H7 (cell line): ENCODE results near the gene ACOXL. TPM values are rescaled to one million over a fixed set of nuclear protein-coding genes. Genes with fewer than 3 reads are reported as not detected.
A peak's percentile ranks its signal among the peaks of the same experiment; 100 is the strongest.
"Not testable (repeated sequence)": the region's sequence is repeated elsewhere in the genome, so short reads cannot be mapped to it uniquely, and the experiment has no call there.

Source experiments
- DNase-seq: peaks from one replicate; pipeline ENCODE4 v3.0.0; 2012
- H3K27me3 ChIP-seq: 2 replicates; pipeline ENCODE4 v1.6.0; 2011; ENCODE audit warnings: mild to moderate bottlenecking, low read length; ENCODE audit not compliant: control insufficient read depth, insufficient read depth
- H3K36me3 ChIP-seq: replicated peaks from 2 replicates; pipeline ENCODE4 v1.5.1; 2011; ENCODE audit warnings: low read length; ENCODE audit not compliant: control insufficient read depth, insufficient read depth
- H3K4me3 ChIP-seq: 2 replicates; pipeline ENCODE4 v1.5.1; 2011; ENCODE audit warnings: low read depth, mild to moderate bottlenecking, control low read depth, low read length, moderate library complexity; ENCODE audit not compliant: insufficient read depth
- total RNA-seq: library from RNA; depleted of rRNA; stranded (reverse); fragments of >200 nt; shearing (Covaris generic); gene quantifications from 2 replicates; pipeline ENCODE4 v1.2.3, GENCODE V29; 2014; rRNA removed

ACOXL gene
- total RNA-seq = 2.7 and 6.0 TPM in 2 replicates

DNA sequence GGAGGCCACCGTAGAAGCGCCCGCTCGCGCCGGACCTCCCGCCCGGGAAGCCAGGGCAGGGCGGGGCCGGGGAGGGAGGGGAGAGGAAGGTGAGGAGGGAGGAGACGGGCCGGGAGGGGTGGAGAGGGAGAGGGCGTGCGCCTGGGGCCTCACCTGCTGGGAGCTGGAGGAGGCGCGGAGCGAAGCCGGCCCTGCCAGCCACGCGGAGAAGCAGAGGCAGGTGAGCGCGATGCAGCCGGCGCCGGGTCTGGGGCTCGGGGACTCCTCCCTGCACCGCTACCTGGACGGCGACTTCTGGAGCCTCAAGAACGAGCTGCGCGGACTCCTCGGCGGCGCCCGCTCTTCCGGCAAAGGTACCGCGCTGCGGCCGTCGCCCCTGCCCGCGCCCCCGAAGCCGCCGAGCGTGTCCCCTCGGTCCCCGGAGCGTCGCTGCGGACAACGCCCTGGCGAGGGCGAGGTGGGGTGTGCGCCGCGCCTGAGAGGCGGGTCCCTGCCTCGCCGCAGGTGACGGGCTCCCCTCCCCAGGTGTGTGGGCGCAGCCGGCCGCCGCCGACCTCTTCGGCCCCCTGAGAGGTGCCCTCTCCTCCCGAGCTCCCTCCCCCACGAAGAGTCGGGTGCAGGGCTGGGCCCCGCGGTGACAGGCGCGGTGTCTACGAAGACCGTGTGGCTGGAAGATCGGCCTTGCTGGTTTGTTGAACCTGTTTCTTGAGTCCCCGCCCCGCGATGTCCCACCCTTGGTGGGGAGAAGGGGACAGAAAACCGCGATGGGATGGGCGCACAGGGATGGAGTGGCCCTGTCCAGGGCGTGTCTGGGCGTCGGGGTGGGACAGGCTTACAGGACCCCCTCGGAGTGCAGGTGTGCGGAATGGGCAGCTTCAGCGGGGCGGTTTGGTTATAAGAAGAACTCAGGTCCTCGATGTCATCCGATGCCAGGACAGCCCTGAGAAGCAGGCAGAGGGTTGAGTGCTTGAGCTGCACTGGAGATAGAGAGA is at the start of gene ACOXL:
Gene ACOXL (plus strand): TSS at position 152 of the 992 bp plus-strand sequence. CDS start 35,817 bp downstream, outside the sequence.
- no peaks in the 10 kb centered on the region for H3K36me3 ChIP-seq
- H3K4me3 ChIP-seq = peak within 1 kb of the TSS; percentile 74
- peaks cover 24% of the 10 kb centered on the region for H3K27me3 ChIP-seq
- peak; percentile 94 for DNase-seq

DNA sequence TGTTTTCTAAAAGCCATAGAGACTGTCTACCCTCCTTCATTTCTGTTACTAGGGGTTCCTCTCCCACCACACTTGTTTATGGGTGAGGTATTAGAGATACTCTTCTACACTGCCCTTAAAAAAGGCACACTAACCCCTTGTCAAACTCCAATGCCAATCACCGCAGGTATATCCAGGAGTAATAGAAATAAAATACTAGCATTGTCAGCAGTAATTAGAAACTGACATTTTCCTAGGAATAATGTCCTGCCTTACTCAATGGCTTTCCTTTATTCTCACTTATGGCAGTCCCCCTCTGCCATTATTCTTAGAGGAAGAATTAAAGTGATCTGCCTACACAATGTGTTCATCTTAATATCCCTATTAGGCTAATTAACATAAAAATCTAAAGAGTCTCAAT is 49.5 kb upstream of the ACOXL start:
- Histone ChIP-seq H3K4me3 (no peak overlapping the region), H3K36me3 (no peaks in the 10 kb centered on the region), H3K27me3 (peaks cover 19% of the 10 kb centered on the region)
- no peak for DNase-seq

DNA sequence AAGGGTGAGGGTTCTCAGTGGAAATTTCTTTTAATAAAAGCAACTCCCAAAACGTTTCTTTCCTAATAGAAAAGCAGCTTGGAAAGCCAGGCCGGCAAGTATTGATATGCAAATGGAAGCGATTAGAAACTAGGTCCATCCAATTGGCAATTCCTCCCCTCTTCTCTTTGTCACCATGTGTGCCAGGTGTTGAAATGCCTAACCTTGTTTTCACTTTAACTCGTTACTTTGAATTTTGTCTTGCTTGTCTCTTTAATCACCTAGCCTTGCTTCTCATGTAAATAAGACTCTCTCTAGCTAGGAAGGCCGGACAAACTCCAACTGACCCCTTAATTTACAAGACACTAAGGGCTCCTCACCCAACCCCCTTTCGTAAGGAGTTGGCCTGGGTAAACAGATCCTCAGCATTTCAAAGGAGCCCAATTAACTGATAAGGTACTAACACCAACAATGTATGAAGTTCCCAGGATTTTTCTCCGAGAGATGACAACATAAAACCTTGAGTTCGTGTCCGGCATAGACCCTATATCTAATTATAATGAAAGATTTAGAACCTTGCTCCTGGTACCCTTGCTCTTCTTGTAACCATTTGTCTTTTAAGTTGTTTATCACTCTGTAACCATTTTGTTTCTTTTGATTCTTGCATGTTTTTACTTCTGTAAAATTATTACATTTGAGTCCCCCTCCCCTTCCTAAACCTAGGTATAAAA is 44.4 kb upstream of the ACOXL start:
- H3K27me3 ChIP-seq = peaks cover 18% of the 10 kb centered on the region
- peak; percentile 49 for DNase-seq
- 0 out of 2 replicates have a peak overlapping the region, but pooled peaks have one; percentile 1 for H3K4me3 ChIP-seq
- H3K36me3 ChIP-seq = not testable (repeated sequence)

DNA sequence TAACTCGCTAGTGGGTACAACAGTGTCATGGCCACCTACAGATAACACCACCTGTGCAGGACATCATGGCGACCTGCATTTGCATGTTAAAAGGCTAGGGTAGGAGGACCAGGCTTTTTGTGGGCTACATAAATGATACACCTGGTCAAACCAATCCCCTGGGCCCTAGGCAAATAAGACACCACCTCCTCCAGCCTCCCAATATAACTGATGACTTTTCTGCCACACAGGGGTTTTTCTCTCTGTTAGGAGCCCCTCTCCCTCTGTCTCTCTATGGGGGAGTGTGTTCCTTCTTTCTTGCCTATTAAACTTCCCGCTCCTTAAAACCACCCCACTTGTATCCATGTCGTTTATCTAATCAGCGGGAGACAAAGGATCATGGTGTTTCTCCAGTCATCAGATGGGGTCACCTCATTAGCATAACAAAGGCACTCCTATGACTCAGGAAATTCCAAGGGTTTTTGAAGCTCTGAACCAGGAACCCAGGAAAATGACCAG is 43.7 kb upstream of the ACOXL start:
- Histone ChIP-seq H3K4me3 (0 out of 2 replicates have a peak overlapping the region, but pooled peaks have one; percentile 1), H3K36me3 (no peaks in the 10 kb centered on the region), H3K27me3 (peaks cover 18% of the 10 kb centered on the region)
- DNase-seq = peak; percentile 45

DNA sequence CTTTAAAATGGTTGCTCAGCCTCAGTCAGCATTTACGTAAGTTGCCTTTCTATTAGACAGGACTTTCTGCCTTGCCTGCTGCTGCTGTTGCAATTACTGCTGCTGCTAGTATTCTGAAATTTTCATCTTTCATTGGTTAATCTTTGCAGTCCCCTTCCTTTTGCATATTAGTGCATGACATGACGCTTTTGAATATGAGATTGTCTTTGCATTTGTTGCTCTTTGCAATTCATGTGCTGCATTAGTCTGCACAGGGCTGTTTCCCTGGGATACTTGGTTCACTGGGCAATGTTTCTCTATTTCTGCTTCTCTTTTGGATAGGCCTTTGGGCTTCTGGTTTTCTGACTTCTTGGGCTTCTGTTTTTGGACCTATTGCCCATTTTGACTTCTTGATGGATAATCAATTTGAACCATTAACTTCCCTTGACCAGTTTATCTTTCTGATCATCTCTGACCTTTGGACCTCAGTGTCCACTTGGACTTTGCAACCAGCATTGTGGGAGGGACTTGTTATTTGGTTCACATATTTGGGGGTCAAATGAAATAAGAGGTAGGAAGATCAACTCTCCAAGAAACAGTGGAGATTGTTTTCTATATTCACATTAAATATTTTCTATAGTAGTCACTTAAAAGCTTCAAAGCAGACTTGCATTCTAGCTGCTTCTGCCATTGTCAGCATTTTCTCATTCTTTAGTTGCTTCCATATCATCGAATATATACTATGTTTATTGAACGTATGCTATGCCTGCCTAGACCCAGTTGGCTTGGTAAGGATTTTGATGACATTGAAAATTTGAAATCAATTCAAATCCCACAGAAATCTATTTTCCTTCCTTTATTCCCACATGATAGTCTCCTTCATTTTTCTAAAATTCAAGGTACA is 42.0 kb upstream of the ACOXL start:
- Histone ChIP-seq H3K27me3 (peaks cover 17% of the 10 kb centered on the region), H3K4me3 (no peak overlapping the region), H3K36me3 (no peaks in the 10 kb centered on the region)
- DNase-seq = no peak

DNA sequence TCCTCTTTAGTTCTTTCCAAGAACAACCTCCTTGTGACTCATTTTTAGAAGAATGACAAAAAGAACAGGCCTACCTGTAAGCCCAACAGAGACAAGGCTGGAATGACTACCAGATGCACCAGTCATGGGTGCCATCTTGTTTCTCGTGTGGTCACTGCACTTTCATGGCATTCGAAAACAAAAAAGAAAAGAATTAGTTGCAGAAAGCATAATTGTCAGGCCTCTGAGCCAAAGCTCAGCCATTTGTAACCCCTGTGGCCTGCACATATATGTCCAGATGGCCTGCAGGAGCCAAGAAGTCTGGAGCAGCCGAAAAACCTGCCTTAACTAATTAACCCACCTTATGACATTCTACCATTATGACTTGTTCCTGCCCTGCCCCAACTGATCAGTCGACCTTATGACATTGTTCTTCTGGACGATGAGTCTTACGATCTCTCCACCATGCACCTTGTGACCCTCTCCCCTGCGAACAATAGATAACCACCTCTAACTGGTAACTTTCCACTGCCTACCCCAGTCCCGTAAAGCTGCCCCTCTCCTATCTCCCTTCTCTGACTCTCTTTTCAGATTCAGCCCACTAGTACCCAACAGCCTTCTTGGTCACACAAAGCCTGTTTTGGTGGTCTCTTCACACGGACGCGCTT is 40.6 kb upstream of the ACOXL start:
- no peak for DNase-seq
- Histone ChIP-seq H3K36me3 (no peaks in the 10 kb centered on the region), H3K27me3 (peaks cover 11% of the 10 kb centered on the region), H3K4me3 (no peak overlapping the region)

DNA sequence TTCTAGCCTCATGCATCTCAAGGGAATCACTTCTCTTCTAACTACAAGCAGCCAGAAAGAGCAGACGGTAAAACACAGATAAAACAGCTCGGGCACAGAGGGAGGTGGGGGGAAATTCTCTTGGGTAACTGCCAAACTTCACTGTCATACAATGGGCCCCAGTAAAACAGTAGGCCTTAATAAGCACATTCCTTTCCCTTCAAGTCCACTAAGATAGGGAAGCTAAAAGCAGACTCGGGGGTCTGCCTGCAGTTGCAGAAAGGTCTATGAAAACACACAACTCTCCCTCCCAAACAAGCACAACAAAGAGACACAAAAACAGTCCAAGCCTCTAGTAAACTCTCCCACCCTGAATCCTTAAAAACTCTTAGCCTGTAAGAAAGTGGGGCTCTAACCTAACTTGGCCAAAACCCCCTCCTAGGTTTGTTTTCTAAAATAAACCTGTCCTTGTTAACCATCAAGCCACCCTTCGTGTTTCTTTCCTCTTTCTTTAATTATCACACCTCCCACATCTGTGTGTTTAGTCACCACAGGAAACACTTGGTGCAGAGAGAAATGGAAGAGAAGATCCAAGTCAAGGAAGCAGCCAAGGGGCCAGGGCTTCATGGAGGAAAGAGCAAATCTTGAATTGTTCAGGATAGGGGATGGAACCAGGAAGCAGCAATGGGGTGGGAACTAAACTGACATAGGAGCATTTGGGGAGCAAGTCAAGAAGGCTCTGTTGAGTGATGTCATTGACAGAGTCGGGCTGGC is 37.1 kb upstream of the ACOXL start:
- not testable (repeated sequence) for H3K36me3 ChIP-seq, DNase-seq

DNA sequence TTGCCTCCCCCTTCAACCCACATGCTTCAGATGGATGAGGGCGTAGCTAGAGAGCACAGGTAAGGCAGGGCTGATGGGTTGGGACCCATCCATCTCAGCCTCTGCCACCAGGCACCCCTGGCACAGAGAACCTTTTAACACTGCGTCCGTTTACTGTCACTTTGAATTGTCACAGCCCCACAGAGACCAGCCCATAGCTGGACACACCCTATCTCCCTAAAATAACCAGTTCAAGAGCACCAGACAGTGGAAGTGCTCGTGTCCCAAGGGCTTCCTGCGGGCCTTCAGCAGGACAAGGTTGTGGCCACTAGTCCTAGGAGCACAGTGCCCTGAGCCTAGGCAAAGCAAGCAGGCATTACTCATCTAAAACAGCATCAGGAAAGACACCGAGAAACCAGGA is 34.1 kb upstream of the ACOXL start:
- not testable (repeated sequence) for H3K4me3 ChIP-seq, H3K27me3 ChIP-seq, DNase-seq

More for the DNA sequence above, 37.1 kb upstream of the ACOXL start:
- H3K4me3 ChIP-seq, H3K27me3 ChIP-seq: not testable (repeated sequence)

DNA sequence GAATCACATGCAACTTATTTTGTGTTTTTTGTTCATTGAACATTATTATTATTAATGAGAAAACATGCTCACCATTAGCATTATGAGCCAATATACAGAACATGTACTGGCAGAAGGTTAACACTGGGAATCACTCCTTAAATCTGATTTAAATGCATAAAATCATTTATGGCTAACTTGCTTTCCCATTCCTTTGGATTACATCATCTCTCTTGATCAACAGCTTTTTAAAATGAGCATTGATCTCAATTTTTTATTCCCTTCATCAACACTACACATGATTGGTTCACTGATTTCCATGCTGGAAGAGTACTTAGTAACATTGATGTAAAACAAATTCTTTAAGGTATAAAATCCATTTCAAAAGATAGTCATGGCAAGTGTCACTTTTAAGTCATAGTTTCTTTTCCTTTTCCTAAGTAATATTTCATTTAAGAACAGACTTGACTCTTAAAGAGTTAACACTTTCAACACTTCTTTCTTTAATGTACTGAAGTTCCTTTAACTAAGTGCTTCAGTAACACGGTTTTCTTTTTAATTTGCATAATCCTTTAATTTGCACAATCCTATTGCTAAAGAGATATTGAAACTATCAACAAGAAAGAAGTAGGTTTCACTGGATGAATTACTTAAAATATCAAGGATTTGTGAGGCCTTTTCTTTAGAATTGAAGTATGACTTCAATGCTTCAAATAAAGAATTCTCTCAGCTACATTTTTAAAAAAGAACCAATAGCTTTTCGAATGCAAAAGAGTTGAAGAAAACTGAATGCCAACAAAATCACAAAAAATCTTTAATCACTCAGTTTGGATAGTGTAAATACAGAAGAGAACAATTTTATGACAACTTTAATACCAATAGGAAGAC is 29.6 kb upstream of the ACOXL start:
- Histone ChIP-seq H3K27me3 (no peaks in the 10 kb centered on the region), H3K4me3 (no peak overlapping the region), H3K36me3 (no peaks in the 10 kb centered on the region)
- no peak for DNase-seq

More for the DNA sequence above, 34.1 kb upstream of the ACOXL start:
- H3K36me3 ChIP-seq = not testable (repeated sequence)

DNA sequence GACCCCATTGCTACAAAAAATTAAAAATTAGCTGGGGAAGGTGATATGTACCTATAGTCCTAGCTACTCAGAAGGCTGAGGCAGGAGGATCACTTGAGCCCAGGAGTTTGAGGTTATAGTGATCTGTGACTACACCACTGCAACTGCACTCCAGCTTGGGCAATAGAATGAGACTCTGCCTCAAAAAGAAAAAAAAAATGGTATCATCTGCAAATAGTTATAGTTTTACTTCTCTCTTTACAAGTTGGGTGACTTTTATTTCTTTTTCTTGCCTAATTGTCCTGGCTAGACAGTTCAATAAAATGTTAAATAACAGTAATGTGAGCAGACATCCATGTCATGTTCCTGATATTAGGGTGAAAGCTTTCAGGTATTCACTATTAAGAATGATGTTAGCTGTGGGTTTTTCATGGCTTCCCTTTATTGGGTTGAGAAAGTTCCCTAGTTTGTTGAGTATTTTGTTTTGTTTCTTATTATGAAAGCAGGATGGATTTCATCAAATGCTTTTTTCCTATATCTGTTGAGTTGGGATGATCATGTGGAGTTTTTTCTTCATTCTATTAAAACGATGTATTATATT is 24.9 kb upstream of the ACOXL start:
- no peak for DNase-seq
- Histone ChIP-seq H3K4me3 (no peak overlapping the region), H3K27me3 (no peaks in the 10 kb centered on the region), H3K36me3 (no peaks in the 10 kb centered on the region)

DNA sequence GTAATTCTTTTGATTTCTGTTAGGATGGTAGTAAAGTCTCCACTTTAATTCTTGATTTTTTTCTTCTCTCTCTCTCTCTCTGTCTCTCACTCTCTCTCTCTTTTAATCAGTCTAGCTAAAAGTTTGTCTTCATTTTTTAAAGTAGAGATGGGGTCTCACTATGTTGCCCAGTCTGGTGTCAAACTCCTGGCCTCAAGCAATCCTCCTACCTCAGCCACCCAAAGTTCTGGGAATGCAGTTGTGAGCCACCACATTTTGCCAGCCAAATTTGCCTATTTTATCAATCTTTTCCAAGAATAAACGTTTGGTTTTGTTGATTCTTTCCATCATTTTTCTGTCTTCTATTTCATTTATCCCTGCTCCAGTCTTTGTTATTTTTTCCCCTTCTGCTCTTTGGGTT is 23.9 kb upstream of the ACOXL start:
- Histone ChIP-seq H3K36me3 (no peaks in the 10 kb centered on the region), H3K27me3 (no peaks in the 10 kb centered on the region), H3K4me3 (no peak overlapping the region)
- no peak for DNase-seq

DNA sequence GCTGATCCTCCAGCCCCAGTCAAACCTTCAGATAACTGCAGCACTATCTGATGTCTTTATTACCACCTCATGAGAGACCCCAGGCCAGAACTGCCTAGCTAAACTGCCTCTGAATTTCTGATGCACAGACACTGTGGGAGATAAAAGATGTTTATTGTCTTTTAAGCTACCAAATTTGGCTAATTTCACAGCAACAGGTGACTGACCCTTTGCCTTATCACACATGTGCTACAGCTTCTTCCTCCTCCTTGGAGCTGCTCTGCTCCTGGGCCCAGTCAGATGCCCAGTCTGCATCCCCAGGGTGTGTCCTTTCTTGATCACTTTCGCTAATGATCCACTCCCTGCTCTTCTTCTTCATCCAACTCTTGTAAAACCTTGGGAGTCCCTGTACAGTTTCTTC is 19.6 kb upstream of the ACOXL start:
- no peaks in the 10 kb centered on the region for H3K36me3 ChIP-seq

More for the DNA sequence above, 19.6 kb upstream of the ACOXL start:
- no peak for DNase-seq
- Histone ChIP-seq H3K27me3 (no peaks in the 10 kb centered on the region; the same call in 1 of the 2 replicates), H3K4me3 (no peak overlapping the region)
